ENCODE data around the gene C1orf146. TPM values are rescaled to one million over a fixed set of nuclear protein-coding genes. Genes with fewer than 3 reads are reported as not detected.
A peak's percentile ranks its signal among the peaks of the same experiment; 100 is the strongest.
"Not testable (repeated sequence)": the region's sequence is repeated elsewhere in the genome, so short reads cannot be mapped to it uniquely, and the experiment has no call there.

C1orf146 gene
- total RNA-seq, 1 donor from 2014 or later, result not detected

GRCh38 chr1:92273039-92273438 lies 55.3 kb downstream of the C1orf146 start:
- TF ChIP-seq, protein P1, sequence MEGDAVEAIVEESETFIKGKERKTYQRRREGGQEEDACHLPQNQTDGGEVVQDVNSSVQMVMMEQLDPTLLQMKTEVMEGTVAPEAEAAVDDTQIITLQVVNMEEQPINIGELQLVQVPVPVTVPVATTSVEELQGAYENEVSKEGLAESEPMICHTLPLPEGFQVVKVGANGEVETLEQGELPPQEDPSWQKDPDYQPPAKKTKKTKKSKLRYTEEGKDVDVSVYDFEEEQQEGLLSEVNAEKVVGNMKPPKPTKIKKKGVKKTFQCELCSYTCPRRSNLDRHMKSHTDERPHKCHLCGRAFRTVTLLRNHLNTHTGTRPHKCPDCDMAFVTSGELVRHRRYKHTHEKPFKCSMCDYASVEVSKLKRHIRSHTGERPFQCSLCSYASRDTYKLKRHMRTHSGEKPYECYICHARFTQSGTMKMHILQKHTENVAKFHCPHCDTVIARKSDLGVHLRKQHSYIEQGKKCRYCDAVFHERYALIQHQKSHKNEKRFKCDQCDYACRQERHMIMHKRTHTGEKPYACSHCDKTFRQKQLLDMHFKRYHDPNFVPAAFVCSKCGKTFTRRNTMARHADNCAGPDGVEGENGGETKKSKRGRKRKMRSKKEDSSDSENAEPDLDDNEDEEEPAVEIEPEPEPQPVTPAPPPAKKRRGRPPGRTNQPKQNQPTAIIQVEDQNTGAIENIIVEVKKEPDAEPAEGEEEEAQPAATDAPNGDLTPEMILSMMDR (IDR thresholded peaks at IDR 0.05; ENCODE audit: insufficient read depth, low read length, poor library complexity, severe bottlenecking), result no peak
- Histone ChIP-seq H3K36me3 (ENCODE audit: control insufficient read depth, insufficient read depth, low read length) (no peaks in the 10 kb centered on the region), H3K4me3 (ENCODE audit: low read depth, low read length) (no peak overlapping the region), H3K27me3 (ENCODE audit: control insufficient read depth, insufficient read depth, low read length) (no peaks in the 10 kb centered on the region)
- DNase-seq (ENCODE audit: low read depth), result no peak

DNA sequence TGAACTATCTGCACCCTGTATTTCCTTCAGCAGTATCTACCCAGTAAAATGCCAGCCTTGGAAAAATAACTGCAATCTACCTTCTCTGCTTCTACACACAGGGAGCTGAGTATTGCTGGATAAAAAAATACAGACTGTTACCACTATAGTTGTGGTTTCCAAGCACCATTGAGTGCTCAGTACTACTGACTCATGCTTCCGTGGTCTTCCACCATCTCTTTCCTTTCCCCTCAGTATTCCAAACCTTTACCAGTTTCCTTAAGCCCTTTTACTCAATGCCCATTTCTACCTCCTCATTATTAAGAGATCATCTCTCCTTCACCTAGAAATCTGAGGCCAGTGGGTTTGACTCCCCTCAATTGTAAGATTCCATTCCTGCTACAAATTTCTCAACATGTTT lies 57.2 kb downstream of the C1orf146 start:
- DNase-seq (ENCODE audit: low read depth), result peak; percentile 18
- Histone ChIP-seq H3K27me3 (ENCODE audit: control insufficient read depth, insufficient read depth, low read length) (no peaks in the 10 kb centered on the region), H3K4me3 (ENCODE audit: low read depth, low read length) (no peak overlapping the region), H3K36me3 (ENCODE audit: control insufficient read depth, insufficient read depth, low read length) (no peaks in the 10 kb centered on the region)
- TF ChIP-seq, protein P1 (IDR thresholded peaks at IDR 0.05; ENCODE audit: insufficient read depth, low read length, poor library complexity, severe bottlenecking), result no peak

DNA sequence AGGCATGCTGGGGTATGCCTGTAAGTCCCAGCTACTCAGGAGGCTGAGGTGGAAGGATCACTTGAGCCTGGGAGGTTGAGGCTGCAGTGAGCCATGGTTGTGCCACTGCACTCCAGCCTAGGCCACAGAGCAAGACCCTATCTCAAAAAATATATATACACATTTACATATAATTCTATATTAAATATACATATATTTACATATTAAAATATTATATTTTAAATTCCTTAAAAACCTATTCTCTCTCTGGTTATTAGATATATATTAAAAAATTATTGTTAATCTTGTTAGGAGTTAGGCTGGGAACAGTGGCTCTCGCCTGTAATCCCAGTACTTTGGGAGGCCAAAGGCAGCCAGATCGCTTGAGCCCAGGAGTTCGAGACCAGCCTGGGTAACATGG lies 58.4 kb downstream of the C1orf146 start:
- H3K4me3 ChIP-seq (ENCODE audit: low read depth, low read length), result no peak overlapping the region
- H3K36me3 ChIP-seq (ENCODE audit: control insufficient read depth, insufficient read depth, low read length), result no peaks in the 10 kb centered on the region
- no peak for DNase-seq (ENCODE audit: low read depth)
- H3K27me3 ChIP-seq (ENCODE audit: control insufficient read depth, insufficient read depth, low read length), result no peaks in the 10 kb centered on the region
- TF ChIP-seq, protein P1 (IDR thresholded peaks at IDR 0.05; ENCODE audit: insufficient read depth, low read length, poor library complexity, severe bottlenecking), result no peak

DNA sequence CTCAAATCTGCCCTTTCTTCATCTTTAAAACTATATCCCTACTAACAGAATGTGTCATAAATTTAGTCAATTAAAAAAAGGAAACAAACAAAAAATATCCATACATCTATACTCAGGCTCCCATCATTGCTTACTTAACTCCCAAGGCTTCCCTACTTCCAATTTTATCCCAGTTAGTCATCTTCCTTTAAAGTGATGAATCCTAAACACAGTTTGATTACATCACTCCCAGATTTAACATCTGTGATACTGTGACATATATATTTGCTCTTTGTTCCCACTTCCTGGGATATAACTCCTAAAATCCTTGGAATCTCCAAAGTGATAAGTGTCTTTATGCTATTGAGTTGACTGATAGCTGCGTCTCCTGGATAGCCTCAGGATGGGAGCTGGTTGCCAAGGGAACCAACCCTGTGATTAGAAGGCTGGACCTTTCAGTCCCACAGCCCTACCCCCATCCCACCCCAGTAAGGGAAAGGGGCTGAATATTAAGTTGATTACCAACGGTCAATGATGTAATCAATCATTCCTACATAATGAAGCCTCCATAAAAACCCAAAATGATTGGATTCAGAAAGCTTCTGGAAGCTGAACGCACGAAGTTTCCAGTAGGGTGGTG lies 59.5 kb downstream of the C1orf146 start:
- H3K4me3 ChIP-seq (ENCODE audit: low read depth, low read length), result no peak overlapping the region
- no peaks in the 10 kb centered on the region for H3K36me3 ChIP-seq (ENCODE audit: control insufficient read depth, insufficient read depth, low read length)
- TF ChIP-seq, protein P1 (IDR thresholded peaks at IDR 0.05; ENCODE audit: insufficient read depth, low read length, poor library complexity, severe bottlenecking), result no peak
- H3K27me3 ChIP-seq (ENCODE audit: control insufficient read depth, insufficient read depth, low read length), result no peaks in the 10 kb centered on the region
- no peak for DNase-seq (ENCODE audit: low read depth)

GRCh38 chr1:92279781-92280180 lies 62.1 kb downstream of the C1orf146 start:
- H3K4me3 ChIP-seq (ENCODE audit: low read depth, low read length); H3K36me3 ChIP-seq (ENCODE audit: control insufficient read depth, insufficient read depth, low read length); H3K27me3 ChIP-seq (ENCODE audit: control insufficient read depth, insufficient read depth, low read length); DNase-seq (ENCODE audit: low read depth): not testable (repeated sequence)

- DNase-seq (ENCODE audit: low read depth); H3K27me3 ChIP-seq (ENCODE audit: control insufficient read depth, insufficient read depth, low read length); H3K36me3 ChIP-seq (ENCODE audit: control insufficient read depth, insufficient read depth, low read length); H3K4me3 ChIP-seq (ENCODE audit: low read depth, low read length): not testable (repeated sequence)
Measured at GRCh38 chr1:92281411-92281810, 63.7 kb downstream of the C1orf146 start.

GRCh38 chr1:92291372-92291999 lies 73.8 kb downstream of the C1orf146 start:
- peak; percentile 29 for DNase-seq (ENCODE audit: low read depth)
- TF ChIP-seq, protein P1 (IDR thresholded peaks at IDR 0.05; ENCODE audit: insufficient read depth, low read length, poor library complexity, severe bottlenecking), result peak; percentile 69
- no peaks in the 10 kb centered on the region for H3K36me3 ChIP-seq (ENCODE audit: control insufficient read depth, insufficient read depth, low read length)

More at GRCh38 chr1:92291372-92291999, 73.8 kb downstream of the C1orf146 start:
- no peaks in the 10 kb centered on the region for H3K27me3 ChIP-seq (ENCODE audit: control insufficient read depth, insufficient read depth, low read length)
- H3K4me3 ChIP-seq (ENCODE audit: low read depth, low read length), result no peak overlapping the region

Measured in kidney epithelial cell (primary cell).